Heart right ventricle (tissue), 16 donors: Measurements from ENCODE around the gene NUP93. TPM values are rescaled to one million over a fixed set of nuclear protein-coding genes. Genes with fewer than 3 reads are reported as not detected.

Source experiments
- ATAC-seq, 8 donors: fragments of 200-7000 bp; cut with Tn5 transposase; one replicate each; pipeline ENCODE4 v1.9.1; 2020; ENCODE audit warnings: mild to moderate bottlenecking in 8 of 8, moderate library complexity in 8 of 8, moderate number of reproducible peaks in 1 of 8
- DNase-seq, 2 donors: peaks; one replicate each; pipeline ENCODE4 v3.0.0-alpha.2; 2020
- H3K27ac ChIP-seq, 10 donors: fragments of 200-600 bp; sonication (generic) in 2 of 10; one replicate each; pipeline versions ENCODE4 v1.5.0 to v1.8.0; 2020 to 2022; ENCODE audit warnings: mild to moderate bottlenecking in 3 of 10
- H3K27me3 ChIP-seq, 7 donors: fragments of 200-600 bp; one replicate each; pipeline ENCODE4 v1.8.0; 2021 to 2022; ENCODE audit warnings: mild to moderate bottlenecking in 2 of 7
- H3K36me3 ChIP-seq, 9 donors: fragments of 200-600 bp; sonication (generic) in 1 of 9; one replicate each; pipeline versions ENCODE4 v1.5.0 to v1.8.0; 2020 to 2022; ENCODE audit warnings: mild to moderate bottlenecking in 2 of 9
- H3K4me1 ChIP-seq, 9 donors: fragments of 200-600 bp; sonication (generic) in 1 of 9; one replicate each; pipeline versions ENCODE4 v1.5.0 to v1.8.0; 2020 to 2022; ENCODE audit warnings: mild to moderate bottlenecking in 4 of 9
- H3K4me3 ChIP-seq, 10 donors: fragments of 200-600 bp; sonication (generic) in 2 of 10; one replicate each; pipeline versions ENCODE4 v1.5.0 to v1.8.0; 2020 to 2022; ENCODE audit warnings: mild to moderate bottlenecking in 7 of 10, moderate library complexity in 2 of 10
- H3K9me3 ChIP-seq, 11 donors: fragments of 200-600 bp in 10 of 11; sonication (generic) in 2 of 11; one replicate each; pipeline versions ENCODE4 v1.5.0 to v1.8.0; 2013 to 2022; ENCODE audit warnings: mild to moderate bottlenecking in 2 of 11, control low read depth in 1 of 11, moderate library complexity in 1 of 11
- WGBS, 2 donors: extraction: QIAGEN DNeasy Blood & Tissue Kit; methylation state at CpG; one replicate each; pipeline ENCODE4 v1.1.7; 2013; ENCODE audit warnings: inconsistent platforms in 1 of 2; 5-methylcytosine and 5-hydroxymethylcytosine counted together
- intact Hi-C, 10 donors: fragments of 100-400 bp; cut with DNase I; formaldehyde crosslinking; loops; one replicate each; pipeline versions ENCODE4 v1.11.1 to v1.14.2; 2022
- polyA plus RNA-seq, 2 donors: library from polyadenylated mRNA; stranded (reverse); fragments of 200-250 nt; gene quantifications; one replicate each; pipeline ENCODE4 v1.2.3, GENCODE V29; 2013
- total RNA-seq, 10 donors: library from RNA; stranded (reverse); fragmentation: NEBNext Ultra II Directional in 3 of 10; extraction: Animal tissue kit (Norgen Biotek cat#: 25700) in 3 of 10; gene quantifications; one replicate each; pipeline versions ENCODE4 v1.2.1 to v1.2.4, GENCODE V29; 2021 to 2023
- TF ChIP-seq, protein P1 (sequence below), 9 donors: fragments of 200-600 bp; sonication (generic) in 2 of 9; IDR thresholded peaks; one replicate each; pipeline versions ENCODE4 v1.5.0 to v1.8.0; 2021 to 2022; ENCODE audit warnings: antibody characterized with exemption in 9 of 9, mild to moderate bottlenecking in 5 of 9, moderate library complexity in 1 of 9
- donor health status: Arrhythmogenic right ventricular cardiomyopathy.
- donor health status: ischemic (EF 13 %, LVEDD 7.1; RV severe dilation, severe dysfunction).
- donor health status: healthy with polysubstance abuse.
- donor health status: DM: no; HTN: yes; CAD: no.
- donor health status: DM: no; HTN: no; CAD: no.
- donor health status: ischemic (EF 25% LVEDD 6.9; RV normal size, moderate dysfunction).
- donor health status: ischemic (EF 25% LVEDD 5.7; RV mildly dilated, moderate dysfunction).
- donor health status: healthy.
- donor health status: DM: yes; HTN: yes; CAD: no.
- donor health status: Ischemic cardiomyopathy.
- donor health status: ischemic (EF 35%, LVEDD 5.7; RV mildly dilated, moderate dysfunction).
- donor health status: nonischemic (EF 11% LVEDD 7.7; RV severe dilation, severe dysfunction).
- donor health status: DM: yes; HTN: yes; CAD: no.
- donor health status: PGD.
- donor health status: ischemic (EF 29% LVEDD 5.4; RV normal size, mild dysfunction).
- donor health status: nonischemic (EF 23%, LVEDD 6.1; RV moderate dilation, normal function).

NUP93 gene
- total and polyA plus RNA-seq, 12 donors = 25.4 to 34.8 (median 27.6) TPM

DNA sequence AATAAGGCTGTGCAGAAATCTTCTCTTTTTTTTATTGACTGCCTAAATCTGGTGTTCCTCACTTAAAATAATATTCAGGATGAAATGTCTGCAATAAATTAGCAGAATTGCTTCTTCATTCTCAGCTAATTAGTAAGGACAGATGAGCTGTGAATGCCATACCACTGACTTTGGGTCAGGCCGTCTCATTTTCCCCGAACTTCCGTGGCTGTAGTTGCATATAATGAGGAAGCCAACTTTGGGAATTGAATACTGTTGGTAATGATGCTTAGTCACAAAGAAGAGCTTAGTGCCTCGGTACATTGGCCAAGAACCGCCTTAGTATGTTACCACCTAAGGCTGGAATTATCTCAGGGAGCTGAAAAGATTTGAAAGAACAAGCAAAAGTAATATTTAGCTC, 47.6 kb downstream of the NUP93 start:
- intact Hi-C loops = no loop called here
- Histone ChIP-seq H3K27ac (no peak overlapping the region), H3K27me3 (no peaks in the 10 kb centered on the region), H3K9me3 (no peaks in the 10 kb centered on the region), H3K36me3 (no peaks in the 10 kb centered on the region), H3K4me3 (no peak overlapping the region), H3K4me1 (peaks cover 0 to 18% (median 7%) of the 10 kb centered on the region in 9 donors)
- TF ChIP-seq, protein P1, sequence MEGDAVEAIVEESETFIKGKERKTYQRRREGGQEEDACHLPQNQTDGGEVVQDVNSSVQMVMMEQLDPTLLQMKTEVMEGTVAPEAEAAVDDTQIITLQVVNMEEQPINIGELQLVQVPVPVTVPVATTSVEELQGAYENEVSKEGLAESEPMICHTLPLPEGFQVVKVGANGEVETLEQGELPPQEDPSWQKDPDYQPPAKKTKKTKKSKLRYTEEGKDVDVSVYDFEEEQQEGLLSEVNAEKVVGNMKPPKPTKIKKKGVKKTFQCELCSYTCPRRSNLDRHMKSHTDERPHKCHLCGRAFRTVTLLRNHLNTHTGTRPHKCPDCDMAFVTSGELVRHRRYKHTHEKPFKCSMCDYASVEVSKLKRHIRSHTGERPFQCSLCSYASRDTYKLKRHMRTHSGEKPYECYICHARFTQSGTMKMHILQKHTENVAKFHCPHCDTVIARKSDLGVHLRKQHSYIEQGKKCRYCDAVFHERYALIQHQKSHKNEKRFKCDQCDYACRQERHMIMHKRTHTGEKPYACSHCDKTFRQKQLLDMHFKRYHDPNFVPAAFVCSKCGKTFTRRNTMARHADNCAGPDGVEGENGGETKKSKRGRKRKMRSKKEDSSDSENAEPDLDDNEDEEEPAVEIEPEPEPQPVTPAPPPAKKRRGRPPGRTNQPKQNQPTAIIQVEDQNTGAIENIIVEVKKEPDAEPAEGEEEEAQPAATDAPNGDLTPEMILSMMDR (IDR thresholded peaks at IDR 0.05) = no peak
- WGBS, 2 donors = 96 to 97% methylated on average over 5 of the region's 5 CpGs
- DNase-seq (no peak), ATAC-seq (no peak)

DNA sequence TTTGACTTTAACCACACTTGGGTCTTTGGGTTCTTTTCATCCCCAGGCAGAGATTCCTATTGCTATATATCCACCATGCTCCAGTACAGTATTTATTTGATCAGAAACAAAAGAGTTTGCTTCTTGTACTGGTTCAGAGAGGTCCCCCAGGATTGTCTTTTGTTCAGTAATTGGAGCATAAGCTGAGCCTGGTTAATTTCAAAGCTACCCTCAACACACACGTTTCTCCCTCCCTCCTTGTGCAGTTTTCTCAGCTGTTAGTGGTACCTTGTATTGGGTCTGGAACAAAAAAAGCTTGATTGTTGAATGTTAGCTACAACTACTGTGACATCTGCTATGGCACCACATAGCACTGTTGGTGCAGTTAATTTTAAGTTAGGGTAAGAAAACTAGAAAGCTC, 50.0 kb downstream of the NUP93 start:
- Histone ChIP-seq H3K4me1 (peaks cover 0 to 18% (median 7%) of the 10 kb centered on the region in 9 donors), H3K4me3 (no peak overlapping the region), H3K27me3 (no peaks in the 10 kb centered on the region), H3K27ac (no peak overlapping the region), H3K36me3 (no peaks in the 10 kb centered on the region), H3K9me3 (no peaks in the 10 kb centered on the region)
- intact Hi-C loops = no loop called here
- DNase-seq (no peak), ATAC-seq (no peak)
- TF ChIP-seq, protein P1 (IDR thresholded peaks at IDR 0.05) = no peak
- 47 to 64% methylated on average over 1 of the region's 1 CpG for WGBS, 2 donors

DNA sequence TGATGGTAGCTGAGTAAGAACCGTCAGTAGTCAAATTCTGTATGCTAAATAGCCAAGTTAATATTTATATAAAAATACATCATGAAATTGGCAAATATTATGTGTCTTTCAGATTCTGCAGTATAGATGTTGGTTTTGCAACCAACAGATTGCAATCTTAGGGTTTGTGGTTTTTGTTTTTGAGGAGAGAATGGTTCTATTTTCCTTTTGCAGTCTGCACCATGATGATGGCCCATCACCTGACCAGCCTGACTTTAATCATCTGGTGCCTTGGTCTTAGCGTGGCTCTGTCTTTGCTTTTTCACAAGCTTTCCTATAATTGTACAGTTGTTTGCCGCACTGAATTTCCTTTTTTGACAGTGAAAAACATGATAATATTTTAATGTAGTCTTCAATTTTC, 50.7 kb downstream of the NUP93 start:
- intact Hi-C loops = no loop called here
- ATAC-seq (no peak), DNase-seq (no peak)
- Histone ChIP-seq H3K4me1 (peaks cover 0 to 18% (median 7%) of the 10 kb centered on the region in 9 donors), H3K27ac (no peak overlapping the region), H3K27me3 (no peaks in the 10 kb centered on the region), H3K4me3 (no peak overlapping the region), H3K36me3 (no peaks in the 10 kb centered on the region), H3K9me3 (no peaks in the 10 kb centered on the region)
- WGBS, 2 donors = 90% methylated on average over 3 of the region's 3 CpGs
- TF ChIP-seq, protein P1 (IDR thresholded peaks at IDR 0.05) = no peak

DNA sequence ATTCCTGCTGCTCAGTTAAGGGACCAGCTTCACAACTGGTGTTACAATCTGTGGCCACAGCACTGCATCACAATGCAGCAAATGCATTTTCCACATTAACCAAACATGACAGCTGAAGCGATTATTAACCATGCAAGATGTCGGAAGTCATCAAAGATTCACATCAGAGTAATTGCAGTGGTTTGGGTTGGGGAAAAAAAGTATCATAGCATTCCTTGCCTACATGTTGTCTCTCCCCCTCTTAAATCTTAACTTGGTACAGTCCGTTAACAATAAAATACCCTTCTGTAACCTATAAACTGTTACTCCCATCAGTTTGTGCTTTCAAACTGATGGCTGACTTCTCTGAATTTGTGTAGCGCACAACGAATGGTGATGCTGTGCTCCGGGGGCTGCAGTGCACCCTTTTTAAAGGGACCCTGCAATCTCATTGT, 51.6 kb downstream of the NUP93 start:
- no peaks in the 10 kb centered on the region for H3K9me3 ChIP-seq
- 87 to 90% methylated on average over 6 of the region's 6 CpGs for WGBS, 2 donors
- DNase-seq (no peak), ATAC-seq (no peak)
- no peaks in the 10 kb centered on the region for H3K27me3 ChIP-seq
- intact Hi-C loops = no loop called here
- H3K36me3 ChIP-seq = no peaks in the 10 kb centered on the region
- H3K27ac ChIP-seq = no peak overlapping the region
- TF ChIP-seq, protein P1 (IDR thresholded peaks at IDR 0.05) = no peak
- H3K4me1 ChIP-seq = peaks cover 0 to 14% (median 4%) of the 10 kb centered on the region in 9 donors
- H3K4me3 ChIP-seq = no peak overlapping the region
